ENCODE data around the gene NEK2. TPM values are rescaled to one million over a fixed set of nuclear protein-coding genes. Genes with fewer than 3 reads are reported as not detected.

Gene NEK2
- total and polyA plus RNA-seq, 2 of the 13 experiments (the other 11 are each of a cell fraction or from before 2014, with no cell fraction given) = 10.9 to 40.8 TPM

- TF ChIP-seq ZNF704 (CRISPR knock-in tag; IDR thresholded peaks at IDR 0.05; ENCODE audit: borderline replicate concordance) (no peak; the same call in 1 of the 2 replicates), GABPB1 (CRISPR knock-in tag; IDR thresholded peaks at IDR 0.05) (peak; percentile 75), CCAR2 (optimal IDR thresholded peaks at IDR 0.05; ENCODE audit: low read depth, low read length) (peak; percentile 88), CEBPG (CRISPR knock-in tag; IDR thresholded peaks at IDR 0.05) (peak; percentile 67), FOXM1 (CRISPR knock-in tag; IDR thresholded peaks at IDR 0.05) (peak; percentile 94), ZSCAN21 (CRISPR knock-in tag; IDR thresholded peaks at IDR 0.05; ENCODE audit: borderline replicate concordance) (peak; percentile 72; the same call in 1 of the 2 replicates), ZNF563 (CRISPR knock-in tag; IDR thresholded peaks at IDR 0.05) (peak; percentile 70; the same call in 1 of the 2 replicates), HNF1B (CRISPR knock-in tag; IDR thresholded peaks at IDR 0.05) (peak; percentile 93), ETV6 (CRISPR knock-in tag; conservative IDR thresholded peaks at IDR 0.05) (peak; percentile 29; the same call in 1 of the 2 replicates), NFATC3 (CRISPR knock-in tag; IDR thresholded peaks at IDR 0.05) (no peak), ZNF580 (CRISPR knock-in tag; IDR thresholded peaks at IDR 0.05; ENCODE audit: borderline replicate concordance, low read depth) (peak; percentile 89; the same call in 1 of the 2 replicates), ZFP36L1 (CRISPR knock-in tag; IDR thresholded peaks at IDR 0.05) (peak; percentile 78; the same call in 1 of the 2 replicates), CBX5 (CRISPR knock-in tag; IDR thresholded peaks at IDR 0.05; ENCODE audit: borderline replicate concordance) (peak; percentile 69; the same call in 1 of the 2 replicates), CCDC6 (CRISPR knock-in tag; IDR thresholded peaks at IDR 0.05) (0 out of 2 replicates have a peak, but pooled peaks have one; percentile 51), SAP130 (CRISPR knock-in tag; IDR thresholded peaks at IDR 0.05; ENCODE audit: low read depth) (peak; percentile 100), FOSL2 (CRISPR knock-in tag; IDR thresholded peaks at IDR 0.05) (peak; percentile 100), ZNF44 (CRISPR knock-in tag; IDR thresholded peaks at IDR 0.05) (no peak), ZNF670 (CRISPR knock-in tag; IDR thresholded peaks at IDR 0.05; ENCODE audit: borderline replicate concordance) (no peak), ZHX2 (IDR thresholded peaks at IDR 0.05; ENCODE audit: low read depth) (no peak), ZHX2 (CRISPR knock-in tag; IDR thresholded peaks at IDR 0.05; ENCODE audit: borderline replicate concordance) (no peak)
Measured at GRCh38 chr1:211675230-211676105, at the start of gene NEK2 (continued).

Measured in HepG2 (cell line).